Measurements from ENCODE around the gene PBX4.

The PBX4 gene

DNA sequence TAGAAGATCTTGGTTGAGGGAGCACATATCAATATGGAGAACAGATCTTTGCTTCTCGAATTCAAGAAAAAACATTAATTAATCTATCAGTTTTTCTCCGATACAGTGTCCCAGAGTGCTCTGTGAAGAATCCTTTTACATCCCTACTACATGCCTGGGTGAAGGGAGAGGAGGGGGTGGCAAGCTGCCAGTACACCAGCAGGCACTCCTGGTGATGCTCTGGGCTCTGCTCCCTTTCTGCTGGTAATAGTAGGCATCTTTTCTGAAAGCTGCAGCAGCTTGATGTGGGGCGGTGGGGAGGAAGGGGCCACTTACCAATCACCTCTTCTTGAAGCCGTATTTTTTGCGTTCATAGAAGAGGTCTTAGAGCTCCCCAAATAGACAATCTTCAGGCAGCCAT is 30.7 kb downstream of the PBX4 start:
- no peak for DNase-seq (ENCODE audit: low read depth)

DNA sequence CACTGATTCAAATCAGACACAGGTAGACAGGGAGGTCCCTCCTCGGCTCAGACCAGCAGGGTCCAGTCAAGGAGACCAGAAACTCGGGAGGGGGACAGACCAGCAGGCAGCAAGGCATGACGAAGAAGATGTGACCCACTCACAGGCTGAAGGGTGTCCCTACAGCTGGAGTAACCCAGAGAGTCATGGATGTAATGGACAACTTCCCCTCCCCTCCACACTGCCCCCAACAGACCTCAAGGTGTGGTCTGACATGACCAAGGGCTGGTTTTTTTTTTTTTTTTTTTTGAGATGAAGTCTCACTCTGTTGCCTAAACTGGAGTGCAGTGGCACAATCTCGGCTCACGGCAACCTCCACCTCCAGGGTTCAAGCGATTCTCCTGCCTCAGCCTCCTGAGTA is 34.1 kb downstream of the PBX4 start:
- no peak for DNase-seq (ENCODE audit: low read depth)

DNA sequence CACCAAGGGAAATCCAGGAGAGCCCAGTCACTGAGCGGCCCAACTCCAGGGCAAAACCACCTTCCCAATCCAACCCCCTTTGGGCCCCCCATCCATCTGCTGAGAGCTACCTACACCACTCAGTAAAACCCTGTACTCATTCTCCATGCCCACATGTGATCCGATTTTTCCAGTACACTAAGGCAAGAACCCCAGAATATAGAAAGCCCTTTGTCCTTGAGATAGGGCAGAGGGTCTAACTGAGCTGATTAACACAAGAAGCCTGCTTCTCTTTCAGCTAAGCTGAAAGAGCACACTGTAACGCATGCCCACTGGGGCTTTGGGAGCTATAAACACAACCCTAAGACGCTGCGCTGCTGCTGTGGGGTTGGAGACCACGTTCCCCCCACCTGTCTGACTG is 36.0 kb downstream of the PBX4 start:
- DNase-seq (ENCODE audit: low read depth) = no peak

DNA sequence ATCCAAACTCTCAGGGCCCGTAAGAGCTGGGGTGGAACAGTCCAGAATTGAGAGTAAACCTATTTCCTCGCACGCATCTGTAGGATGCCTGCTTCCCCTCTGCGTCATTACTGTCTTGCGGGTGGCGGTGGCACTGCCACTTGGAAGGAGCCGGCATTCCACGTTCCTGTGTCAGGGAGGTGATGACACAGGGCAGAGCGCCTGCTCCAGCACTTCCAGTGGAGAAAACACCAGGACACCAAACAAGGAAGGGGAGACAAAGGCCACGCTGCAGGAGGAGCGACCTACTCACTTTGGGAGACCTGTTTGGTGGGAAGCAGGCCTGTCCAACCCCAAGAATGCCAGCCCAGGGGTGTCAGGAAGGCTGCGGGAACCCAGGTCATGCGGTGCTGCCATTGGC is 37.1 kb downstream of the PBX4 start:
- DNase-seq (ENCODE audit: low read depth) = no peak

DNA sequence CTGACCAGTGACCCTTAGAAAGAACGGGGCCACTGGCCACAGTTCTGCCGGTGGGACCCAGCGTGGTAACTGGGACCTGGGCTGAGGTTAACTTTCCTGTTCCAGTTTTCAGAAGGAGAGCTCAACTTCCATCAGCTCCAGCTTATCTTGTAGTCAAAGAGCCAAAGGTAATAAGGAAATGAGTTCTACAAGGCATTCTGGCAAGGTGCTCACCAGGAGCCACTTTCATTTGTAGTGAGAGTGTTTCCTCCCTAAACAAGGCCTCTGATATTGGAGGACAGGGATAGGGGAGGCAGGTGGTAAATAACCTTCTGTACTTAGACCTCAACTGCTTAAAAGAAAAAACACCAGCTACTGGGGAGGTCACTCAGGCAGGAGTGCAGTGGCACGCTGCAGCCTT is 38.1 kb downstream of the PBX4 start:
- no peak for DNase-seq (ENCODE audit: low read depth)

DNA sequence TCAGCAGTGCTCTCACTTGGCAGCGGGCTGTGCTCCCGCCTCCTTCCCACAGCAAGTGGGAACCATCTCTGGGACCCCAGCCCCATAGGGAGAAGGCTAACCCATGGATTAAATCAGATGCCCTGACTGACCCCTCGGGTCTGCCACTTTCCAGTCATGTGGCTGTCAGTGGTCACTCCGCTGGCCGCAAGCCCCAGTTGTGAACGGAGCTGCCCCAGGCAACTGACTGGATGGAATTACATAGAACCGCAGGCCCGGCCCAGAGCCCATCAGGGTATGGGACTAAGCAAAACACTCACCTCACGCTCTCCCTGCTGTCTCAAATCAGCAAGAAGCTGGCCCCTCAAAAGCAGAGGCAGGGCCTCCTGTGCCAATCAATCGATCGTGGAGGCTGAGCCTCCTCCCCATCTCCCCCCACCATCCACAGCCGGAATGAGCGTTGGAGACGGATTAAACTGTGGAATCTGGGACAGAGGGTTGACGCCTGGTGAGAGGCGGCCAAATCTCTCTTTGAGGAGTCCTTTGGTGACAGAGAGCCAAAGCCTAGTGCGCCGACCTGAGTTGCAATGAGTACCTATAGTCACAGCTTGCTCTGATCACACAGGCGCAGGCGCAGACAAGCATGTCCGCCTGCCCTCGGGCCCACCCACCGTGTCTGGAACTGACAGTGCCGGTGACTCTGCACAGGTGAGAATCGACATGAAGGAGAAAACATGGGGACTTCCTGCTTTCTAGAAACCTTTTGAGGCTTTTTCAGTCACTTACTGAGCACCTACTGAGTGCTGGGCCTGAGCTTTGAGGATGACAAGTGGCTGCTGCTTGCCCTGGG is 38.7 kb downstream of the PBX4 start:
- DNase-seq (ENCODE audit: low read depth) = no peak

DNA sequence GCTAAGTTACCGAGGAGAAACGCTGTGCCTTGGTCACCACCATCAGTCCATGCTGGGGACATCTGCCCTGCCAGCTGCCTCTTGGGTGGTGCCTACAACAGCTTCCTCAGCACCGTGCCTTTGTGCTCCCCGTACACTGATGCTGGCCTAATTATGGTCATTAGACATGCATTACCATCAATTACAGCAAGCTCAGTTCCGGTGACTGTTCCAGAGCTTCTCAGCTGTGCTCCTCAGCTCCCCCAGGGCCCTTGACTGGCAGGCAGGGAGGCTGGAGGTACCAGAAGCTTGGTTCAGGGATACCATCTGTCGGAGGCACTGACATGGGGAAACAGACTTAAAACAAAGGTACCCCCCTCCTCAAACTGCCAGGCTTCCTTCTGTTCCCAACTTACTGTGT is 40.2 kb downstream of the PBX4 start:
- no peak for DNase-seq (ENCODE audit: low read depth)

DNA sequence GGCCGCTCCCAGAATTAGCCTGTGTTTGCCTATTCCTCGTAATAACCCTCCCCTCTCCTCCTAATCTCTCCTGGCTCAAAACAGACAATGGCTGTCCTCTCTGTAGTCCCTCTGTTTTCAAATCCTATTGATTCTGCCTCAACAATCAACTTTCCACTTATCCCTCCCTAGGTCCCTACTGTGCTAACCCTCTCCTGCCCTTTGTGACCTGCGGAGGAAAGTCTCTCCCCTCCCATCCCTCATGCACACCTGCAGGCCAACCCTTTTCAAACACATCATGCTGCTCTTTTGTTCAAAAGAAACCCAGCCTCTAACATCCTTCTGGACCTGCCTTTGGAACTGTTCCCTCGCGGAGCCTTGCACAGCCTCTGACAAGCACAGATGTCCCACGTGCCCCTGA is 43.1 kb downstream of the PBX4 start:
- no peak for DNase-seq (ENCODE audit: low read depth)

DNA sequence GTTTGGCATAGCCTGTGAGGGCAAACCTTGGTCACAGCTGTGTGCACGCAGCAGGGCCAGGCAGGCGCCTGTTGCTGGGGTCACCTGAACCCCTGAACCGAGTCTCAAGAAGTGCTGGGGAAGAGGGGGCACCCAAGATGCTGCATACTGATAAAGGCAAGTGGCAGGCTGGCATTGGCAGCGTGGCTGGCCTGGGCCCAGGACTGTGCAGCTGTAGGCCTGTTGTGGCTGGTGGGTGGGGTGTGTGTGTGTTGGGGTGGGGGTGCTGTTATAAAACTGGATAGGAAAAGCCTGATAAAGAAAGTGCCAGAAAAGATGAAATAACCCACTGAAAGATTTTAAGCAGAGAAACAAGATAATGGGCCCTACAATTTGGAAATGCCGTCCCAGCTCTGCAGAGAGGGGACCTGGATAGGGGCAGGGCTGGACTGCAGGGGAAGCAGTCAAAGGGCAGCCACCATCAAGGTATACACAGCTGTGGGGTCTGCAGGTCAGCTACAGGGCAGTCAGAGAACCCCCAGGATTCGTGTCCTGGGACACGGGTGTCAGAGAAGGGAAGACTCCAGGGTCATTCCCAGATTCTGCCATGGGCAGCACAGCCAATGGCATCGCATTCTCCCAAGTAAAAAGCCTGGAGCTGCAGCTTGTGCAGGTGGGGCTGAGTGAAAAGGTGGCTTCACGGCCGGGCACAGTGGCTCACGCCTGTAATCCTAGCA is 47.3 kb downstream of the PBX4 start:
- no peak for DNase-seq (ENCODE audit: low read depth)

DNA sequence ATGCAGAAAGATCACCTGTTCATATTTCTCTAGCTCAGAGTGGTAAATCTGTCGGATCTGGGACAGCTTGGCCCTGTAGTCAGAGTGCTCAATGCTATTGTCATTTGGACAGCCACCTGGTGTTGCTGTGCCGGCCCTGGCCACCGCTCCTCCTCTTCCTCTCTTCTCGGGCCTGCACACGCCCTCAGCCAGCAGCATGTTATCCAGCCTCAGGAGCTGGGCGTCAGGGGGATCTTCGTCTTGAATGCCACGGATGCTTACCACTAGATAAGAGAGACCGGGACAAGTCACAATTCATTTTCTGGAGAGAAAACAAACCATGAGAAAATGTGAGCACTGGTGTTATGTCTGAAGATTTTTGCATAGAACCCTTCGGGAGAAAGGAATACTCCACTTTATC is 47.9 kb downstream of the PBX4 start:
- no peak for DNase-seq (ENCODE audit: low read depth)

DNA sequence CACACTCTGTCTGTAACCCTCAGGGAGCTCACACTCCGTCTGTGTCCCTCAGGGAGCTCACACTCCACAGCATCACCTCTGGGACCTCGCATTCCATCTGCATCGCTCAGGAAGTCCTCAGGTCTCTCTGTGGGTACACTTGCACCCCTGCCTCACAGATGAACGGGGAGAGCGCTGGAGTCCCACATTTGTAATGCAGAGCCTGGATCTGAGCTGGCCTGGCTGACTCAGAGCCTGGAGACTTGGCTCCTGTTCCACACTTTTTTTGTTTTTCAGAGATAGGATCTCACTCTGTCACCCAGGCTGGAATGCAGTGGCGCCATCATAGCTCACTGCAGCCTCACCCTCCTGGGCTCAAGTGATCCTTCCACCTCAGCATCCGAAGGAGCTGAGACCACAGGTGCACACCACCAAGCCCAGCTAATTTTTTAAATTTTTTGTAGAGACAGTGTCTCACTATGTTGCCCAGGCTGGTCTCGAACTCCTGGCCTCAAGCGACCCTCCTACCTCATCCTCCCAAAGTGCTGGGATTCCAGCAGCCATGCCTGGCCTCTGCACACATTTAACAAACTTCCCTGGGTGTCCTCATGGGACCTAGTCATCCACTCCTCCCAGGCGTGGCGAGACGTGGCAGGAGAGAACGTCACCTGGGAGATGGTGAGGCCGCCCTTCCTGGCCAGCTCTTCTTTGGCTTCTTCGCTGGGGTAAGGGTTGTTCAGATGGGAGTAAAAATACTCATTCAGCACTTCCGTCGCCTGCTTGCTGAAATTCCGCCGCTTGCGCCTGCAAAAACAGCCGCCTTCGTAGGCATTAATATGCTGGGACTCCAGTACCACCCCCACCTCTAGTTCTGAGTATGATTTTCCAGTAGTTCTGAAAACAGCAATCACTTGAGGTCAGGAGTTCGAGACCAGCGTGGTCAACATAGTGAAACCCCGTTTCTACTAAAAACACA is 49.4 kb downstream of the PBX4 start:
- no peak for DNase-seq (ENCODE audit: low read depth)

DNA sequence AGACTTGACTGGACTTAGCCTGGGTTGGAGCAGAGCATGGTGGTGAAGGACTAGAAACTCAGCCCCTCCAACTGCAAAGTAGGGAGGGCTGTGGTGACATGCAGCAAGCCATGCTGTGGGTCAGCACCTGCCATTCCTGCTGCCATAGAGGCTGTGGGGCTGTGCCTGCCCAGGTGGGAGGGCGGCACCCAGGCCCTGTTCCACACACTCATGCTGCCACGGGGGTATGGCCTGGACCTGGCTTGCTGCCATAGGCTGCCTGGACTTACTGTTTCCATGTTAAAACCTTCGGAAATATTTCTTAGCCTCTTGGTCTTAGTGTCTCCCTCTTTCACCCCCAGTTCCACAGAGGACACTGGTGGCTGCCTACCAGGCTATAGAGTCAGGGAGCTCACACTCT is 51.1 kb downstream of the PBX4 start:
- DNase-seq (ENCODE audit: low read depth) = no peak

DNA sequence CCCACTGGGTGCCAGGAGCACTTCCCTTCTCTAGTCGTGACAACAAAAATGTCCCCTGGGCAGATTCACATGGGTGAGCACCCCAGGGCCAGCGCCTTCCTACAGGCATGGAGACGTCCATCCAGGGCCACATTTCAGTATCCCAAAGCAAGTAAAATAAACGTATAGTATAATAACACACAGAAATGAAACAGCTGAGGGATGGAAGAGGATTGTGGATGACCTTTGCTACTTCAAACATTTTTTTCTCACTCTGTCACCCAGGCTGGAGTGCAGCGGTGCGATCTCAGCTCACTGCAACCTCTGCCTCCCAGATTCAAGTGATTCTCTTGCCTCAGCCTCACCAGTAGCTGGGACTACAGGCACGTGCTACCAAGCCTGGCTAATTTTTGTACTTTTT is 52.2 kb downstream of the PBX4 start:
- DNase-seq (ENCODE audit: low read depth) = no peak

DNA sequence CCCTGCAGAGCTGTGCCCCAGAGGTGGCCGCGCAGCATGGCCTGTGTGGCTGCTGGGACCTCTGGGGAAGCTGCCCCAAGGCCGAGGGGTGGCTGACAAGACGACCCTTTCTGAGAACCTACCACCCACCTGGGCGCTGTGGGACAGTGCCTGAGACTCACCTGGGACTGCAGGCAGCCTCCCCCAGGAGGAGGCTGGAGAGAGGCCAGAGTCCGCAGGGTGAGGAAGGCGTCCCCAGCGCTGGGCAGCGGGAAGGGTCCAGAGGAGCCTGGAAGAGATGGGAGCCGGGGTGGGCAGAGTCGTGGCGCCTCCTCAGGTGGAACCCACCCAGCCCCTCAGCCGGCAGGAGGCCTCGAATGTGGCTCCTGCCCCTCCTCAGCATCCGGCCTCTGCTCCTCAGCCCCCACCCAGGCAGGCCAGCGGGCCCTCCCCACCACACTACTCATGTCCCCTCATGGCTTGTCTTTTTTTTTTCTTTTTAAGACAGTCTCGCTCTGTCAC is 55.1 kb downstream of the PBX4 start:
- no peak for DNase-seq (ENCODE audit: low read depth)

DNA sequence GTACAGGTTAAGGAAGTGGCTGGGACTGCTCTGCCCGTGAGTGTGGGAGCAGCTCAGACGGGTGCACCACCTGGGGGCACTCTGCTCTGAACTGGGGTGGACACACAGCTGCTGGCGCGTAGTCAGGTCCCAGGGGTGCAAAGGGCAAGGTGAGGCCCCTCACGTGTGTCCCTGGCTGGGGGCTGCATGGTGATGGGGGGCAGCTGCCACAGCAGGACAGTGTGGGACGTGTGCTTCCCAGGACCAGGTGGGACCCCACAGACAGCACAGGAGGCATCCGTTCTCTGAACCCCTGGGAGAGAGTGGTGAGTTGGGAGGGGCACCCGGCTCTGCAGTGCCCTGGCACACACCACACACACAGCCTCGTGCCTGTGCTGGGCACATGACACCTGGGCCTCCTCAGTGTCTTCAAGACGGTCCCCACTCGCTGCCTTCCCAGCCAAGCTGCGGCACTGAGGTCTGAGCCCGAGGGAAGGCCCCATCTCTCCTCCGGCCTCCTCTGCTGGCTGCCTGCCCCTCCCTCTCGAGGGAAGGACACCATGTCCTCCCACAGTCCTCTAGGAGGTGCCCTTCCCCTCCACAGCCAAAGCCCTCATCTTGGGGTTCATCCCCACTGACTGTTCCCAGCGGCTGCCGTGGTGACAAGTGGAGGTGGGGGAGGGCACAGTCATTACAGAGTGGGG is 55.7 kb downstream of the PBX4 start:
- no peak for DNase-seq (ENCODE audit: low read depth)

DNA sequence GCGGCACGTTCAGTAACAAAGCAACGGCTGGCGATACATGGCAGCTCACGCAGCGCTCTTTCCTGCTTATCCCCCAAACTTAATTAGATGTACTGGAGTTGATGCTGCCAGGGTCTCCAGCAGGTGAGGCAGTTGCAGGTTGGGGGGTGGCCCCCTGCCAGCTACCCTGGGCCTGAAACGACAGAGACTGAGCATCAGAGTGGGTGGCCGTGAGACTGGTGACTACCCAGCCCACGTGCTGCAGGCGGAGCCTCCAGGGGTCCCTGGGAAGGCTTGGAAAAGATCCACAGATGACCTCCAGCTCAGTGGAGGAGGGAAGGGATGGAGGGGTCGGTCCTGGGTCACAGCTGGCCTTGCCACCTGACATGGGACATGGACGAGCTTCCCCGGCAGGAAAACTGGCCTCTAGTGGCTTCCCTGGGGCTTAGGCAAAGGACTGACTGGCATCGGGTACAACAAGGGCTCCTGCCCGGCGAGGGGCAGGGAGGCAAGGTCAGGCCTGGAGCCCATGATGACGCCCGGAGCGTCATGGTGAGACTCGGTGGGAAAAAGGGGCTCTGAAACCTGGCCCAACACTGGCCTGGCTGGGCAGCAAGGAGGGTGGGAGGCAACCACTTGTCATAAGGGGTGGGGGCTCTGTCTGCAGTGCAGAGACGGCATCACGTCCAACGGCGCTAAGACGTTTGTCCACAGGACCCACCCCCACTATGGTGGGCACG is 56.4 kb downstream of the PBX4 start:
- DNase-seq (ENCODE audit: low read depth) = no peak

DNA sequence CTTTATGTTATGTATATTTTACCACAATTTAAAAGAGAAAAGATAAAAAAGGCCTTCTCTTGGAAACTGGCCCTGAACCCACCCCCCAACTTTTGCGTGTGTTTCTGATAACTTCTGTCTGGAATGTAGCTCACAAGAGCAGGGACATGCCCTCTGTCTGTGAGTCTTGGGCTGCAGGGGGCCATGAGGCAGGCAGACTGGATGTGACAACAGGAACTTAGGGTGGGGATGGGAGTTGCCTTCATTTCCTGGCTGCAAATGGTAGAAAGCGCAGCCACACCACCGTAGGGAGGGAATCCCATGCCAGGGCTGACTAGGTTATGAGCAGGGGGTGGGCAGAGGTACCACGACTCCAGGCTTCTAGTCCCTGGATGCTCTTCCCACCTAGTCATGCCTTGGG is 58.6 kb downstream of the PBX4 start:
- DNase-seq (ENCODE audit: low read depth) = no peak

DNA sequence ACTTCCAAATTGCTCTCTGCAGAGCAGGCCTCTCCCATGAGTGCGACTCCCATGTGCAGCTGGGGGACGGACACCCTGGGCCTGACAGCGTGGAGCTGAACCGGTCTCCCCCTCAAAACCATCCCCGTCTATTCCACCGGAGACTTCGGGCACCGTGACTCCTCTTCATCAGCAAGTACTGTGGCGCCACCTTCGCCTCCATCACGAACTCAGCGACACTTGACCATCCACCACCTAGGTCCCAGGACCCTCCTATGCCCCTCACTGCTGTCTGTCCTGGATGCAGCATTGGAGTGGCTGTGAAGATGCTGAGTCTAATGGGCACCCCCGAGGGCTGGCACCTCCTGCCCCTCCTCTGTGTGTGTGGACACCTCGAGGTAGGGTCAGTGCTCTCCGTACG is 59.9 kb downstream of the PBX4 start:
- DNase-seq (ENCODE audit: low read depth) = no peak

DNA sequence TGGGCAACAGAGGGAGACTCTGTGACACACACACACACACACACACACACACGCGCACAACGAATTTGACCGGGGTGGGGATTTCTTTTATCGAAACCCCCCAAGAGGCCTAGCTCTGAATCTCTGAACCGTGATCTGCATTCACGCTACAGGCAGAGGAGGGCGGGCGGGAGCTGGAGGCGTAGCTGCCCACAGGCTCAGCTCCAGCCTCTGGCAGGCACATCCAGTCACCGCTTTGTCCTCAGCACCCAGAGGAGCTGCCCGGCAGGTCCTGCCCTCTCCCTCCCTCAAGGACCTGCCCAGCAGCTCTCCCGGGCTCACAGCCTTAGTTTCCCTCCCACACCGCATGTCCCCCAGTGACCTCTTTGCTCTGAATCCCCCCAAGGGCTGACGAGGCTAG is 60.4 kb downstream of the PBX4 start:
- no peak for DNase-seq (ENCODE audit: low read depth)

DNA sequence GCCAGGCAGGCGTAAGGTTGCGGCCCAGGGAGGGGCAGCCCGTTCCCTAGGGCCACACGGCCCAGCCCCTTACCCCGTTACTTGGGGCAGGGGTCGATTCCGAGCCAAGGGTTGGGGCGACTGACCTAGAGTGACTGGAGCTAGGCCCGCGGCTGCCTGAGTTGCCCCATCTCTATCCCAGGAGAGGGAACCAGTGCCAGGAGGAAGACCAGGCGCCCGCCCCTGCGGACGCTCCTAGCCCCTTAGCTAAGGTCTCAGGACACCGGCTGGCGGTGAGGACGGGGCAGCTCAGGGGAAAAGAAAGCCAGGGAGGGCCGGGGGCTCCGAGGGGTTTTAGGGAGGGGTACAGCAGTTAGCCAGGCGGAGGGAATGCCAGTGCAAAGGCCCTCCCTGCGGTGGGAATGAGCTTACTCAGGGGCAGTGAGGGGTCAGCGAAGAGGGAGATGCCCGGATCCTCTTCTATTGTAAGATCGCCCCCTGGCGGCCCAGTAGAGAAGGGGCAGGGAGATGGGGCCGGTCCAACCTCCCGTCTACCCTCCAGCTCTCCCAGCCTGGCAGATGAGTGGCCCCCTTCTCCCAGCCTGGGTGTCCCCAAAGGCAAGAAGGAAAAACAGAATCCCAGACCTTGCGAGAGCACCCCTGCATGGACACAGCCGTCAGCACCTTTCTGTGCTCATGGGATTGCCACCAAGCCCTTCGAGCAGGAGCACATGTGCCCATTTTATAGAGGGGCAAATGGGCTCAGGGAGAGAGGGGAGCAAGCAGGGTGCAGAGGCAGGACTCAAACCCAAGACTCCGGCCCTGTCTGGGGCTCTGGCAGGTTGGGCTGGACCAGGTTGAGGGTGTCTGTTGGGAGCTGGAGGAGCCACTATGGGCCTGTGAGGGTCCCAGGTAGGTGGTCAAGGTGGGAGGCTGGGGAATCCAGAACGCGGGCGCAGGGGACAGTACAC is 64.1 kb downstream of the PBX4 start:
- no peak for DNase-seq (ENCODE audit: low read depth)
